Liver (tissue), 3 donors: ENCODE results near the gene CLCN4.

Source experiments
- JUND ChIP-seq, 2 donors: IDR thresholded peaks; 2 replicates each; pipeline ENCODE4 v1.6.1; 2016; ENCODE audit warnings: antibody characterized with exemption in 2 of 2
- RAD21 ChIP-seq, 2 donors: IDR thresholded peaks; 2 replicates each; pipeline ENCODE4 v1.6.1; 2016; ENCODE audit warnings: antibody characterized with exemption in 2 of 2, mild to moderate bottlenecking in 2 of 2
- TF ChIP-seq, protein P1 (sequence below): IDR thresholded peaks from 2 replicates; pipeline ENCODE4 v1.6.1; 2016; ENCODE audit warnings: antibody characterized with exemption, mild to moderate bottlenecking
- TF ChIP-seq, protein P2 (sequence below): fragments of 150-350 bp; IDR thresholded peaks from 2 replicates; pipeline ENCODE4 v1.5.1; 2017; ENCODE audit warnings: improper control_type of control experiment, low read depth, low read length; ENCODE audit not compliant: missing input control
- TF ChIP-seq, protein P3 (sequence below): IDR thresholded peaks from 2 replicates; pipeline ENCODE4 v1.6.1; 2016; ENCODE audit warnings: antibody characterized with exemption
- donor health status: healthy.
- donor health status: healthy.

DNA sequence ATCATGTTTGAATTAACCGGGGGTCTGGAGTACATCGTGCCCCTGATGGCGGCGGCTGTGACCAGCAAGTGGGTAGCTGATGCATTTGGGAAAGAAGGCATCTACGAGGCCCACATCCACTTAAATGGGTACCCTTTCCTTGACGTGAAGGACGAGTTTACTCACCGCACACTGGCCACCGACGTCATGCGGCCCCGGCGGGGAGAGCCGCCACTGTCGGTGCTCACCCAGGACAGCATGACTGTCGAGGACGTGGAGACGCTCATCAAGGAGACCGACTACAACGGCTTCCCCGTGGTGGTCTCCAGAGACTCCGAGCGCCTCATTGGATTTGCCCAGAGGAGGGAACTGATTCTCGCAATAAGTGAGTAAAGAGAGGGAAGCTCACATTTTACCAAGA, 56.9 kb downstream of the CLCN4 start:
- TF ChIP-seq, protein P1, sequence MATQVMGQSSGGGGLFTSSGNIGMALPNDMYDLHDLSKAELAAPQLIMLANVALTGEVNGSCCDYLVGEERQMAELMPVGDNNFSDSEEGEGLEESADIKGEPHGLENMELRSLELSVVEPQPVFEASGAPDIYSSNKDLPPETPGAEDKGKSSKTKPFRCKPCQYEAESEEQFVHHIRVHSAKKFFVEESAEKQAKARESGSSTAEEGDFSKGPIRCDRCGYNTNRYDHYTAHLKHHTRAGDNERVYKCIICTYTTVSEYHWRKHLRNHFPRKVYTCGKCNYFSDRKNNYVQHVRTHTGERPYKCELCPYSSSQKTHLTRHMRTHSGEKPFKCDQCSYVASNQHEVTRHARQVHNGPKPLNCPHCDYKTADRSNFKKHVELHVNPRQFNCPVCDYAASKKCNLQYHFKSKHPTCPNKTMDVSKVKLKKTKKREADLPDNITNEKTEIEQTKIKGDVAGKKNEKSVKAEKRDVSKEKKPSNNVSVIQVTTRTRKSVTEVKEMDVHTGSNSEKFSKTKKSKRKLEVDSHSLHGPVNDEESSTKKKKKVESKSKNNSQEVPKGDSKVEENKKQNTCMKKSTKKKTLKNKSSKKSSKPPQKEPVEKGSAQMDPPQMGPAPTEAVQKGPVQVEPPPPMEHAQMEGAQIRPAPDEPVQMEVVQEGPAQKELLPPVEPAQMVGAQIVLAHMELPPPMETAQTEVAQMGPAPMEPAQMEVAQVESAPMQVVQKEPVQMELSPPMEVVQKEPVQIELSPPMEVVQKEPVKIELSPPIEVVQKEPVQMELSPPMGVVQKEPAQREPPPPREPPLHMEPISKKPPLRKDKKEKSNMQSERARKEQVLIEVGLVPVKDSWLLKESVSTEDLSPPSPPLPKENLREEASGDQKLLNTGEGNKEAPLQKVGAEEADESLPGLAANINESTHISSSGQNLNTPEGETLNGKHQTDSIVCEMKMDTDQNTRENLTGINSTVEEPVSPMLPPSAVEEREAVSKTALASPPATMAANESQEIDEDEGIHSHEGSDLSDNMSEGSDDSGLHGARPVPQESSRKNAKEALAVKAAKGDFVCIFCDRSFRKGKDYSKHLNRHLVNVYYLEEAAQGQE = no peak
- TF ChIP-seq, protein P2, sequence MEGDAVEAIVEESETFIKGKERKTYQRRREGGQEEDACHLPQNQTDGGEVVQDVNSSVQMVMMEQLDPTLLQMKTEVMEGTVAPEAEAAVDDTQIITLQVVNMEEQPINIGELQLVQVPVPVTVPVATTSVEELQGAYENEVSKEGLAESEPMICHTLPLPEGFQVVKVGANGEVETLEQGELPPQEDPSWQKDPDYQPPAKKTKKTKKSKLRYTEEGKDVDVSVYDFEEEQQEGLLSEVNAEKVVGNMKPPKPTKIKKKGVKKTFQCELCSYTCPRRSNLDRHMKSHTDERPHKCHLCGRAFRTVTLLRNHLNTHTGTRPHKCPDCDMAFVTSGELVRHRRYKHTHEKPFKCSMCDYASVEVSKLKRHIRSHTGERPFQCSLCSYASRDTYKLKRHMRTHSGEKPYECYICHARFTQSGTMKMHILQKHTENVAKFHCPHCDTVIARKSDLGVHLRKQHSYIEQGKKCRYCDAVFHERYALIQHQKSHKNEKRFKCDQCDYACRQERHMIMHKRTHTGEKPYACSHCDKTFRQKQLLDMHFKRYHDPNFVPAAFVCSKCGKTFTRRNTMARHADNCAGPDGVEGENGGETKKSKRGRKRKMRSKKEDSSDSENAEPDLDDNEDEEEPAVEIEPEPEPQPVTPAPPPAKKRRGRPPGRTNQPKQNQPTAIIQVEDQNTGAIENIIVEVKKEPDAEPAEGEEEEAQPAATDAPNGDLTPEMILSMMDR = no peak
- TF ChIP-seq JUND (IDR thresholded peaks at IDR 0.05) (no peak), RAD21 (IDR thresholded peaks at IDR 0.05) (no peak)
- TF ChIP-seq, protein P3, sequence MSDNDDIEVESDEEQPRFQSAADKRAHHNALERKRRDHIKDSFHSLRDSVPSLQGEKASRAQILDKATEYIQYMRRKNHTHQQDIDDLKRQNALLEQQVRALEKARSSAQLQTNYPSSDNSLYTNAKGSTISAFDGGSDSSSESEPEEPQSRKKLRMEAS = no peak
